MG63 (cell line): ENCODE results near the gene CCDC82. TPM values are rescaled to one million over a fixed set of nuclear protein-coding genes. Genes with fewer than 3 reads are reported as not detected.

Experiments
- DNase-seq: peaks from one replicate; pipeline ENCODE4 v3.0.0-alpha.2; 2020
- H3K27me3 ChIP-seq: fragments of 250-450 bp; sonication (Bioruptor Pico); 2 replicates; pipeline ENCODE4 v1.5.1; 2020; ENCODE audit warnings: mild to moderate bottlenecking, moderate library complexity
- H3K36me3 ChIP-seq: fragments of 250-450 bp; sonication (Bioruptor Pico); 2 replicates; pipeline ENCODE4 v1.5.1; 2020; ENCODE audit warnings: mild to moderate bottlenecking, moderate library complexity
- H3K4me3 ChIP-seq: fragments of 250-450 bp; sonication (Bioruptor Pico); 2 replicates; pipeline ENCODE4 v1.5.1; 2020; ENCODE audit warnings: mild to moderate bottlenecking, moderate library complexity
- H3K9me3 ChIP-seq: fragments of 250-450 bp; sonication (Bioruptor Pico); 2 replicates; pipeline ENCODE4 v1.5.1; 2020; ENCODE audit warnings: mild to moderate bottlenecking, moderate library complexity
- total RNA-seq: library from RNA; depleted of rRNA; stranded (reverse); fragments of >200 nt; shearing (Covaris generic); gene quantifications from 2 replicates; pipeline ENCODE4 v1.2.3, GENCODE V29; 2014; ENCODE audit warnings: low replicate concordance

CCDC82 gene
- total RNA-seq, 1 experiment from 2014 or later = 3.4 TPM

- peaks cover 24% of the 10 kb centered on the region for H3K36me3 ChIP-seq
- H3K9me3 ChIP-seq = no peaks in the 10 kb centered on the region
- H3K27me3 ChIP-seq = no peaks in the 10 kb centered on the region
- DNase-seq = no peak
- no peak overlapping the region for H3K4me3 ChIP-seq
Measured at GRCh38 chr11:96384156-96384555, 5.6 kb downstream of the CCDC82 start.

- H3K9me3 ChIP-seq = no peaks in the 10 kb centered on the region
- H3K36me3 ChIP-seq = peaks cover 15% of the 10 kb centered on the region
- H3K4me3 ChIP-seq = no peak overlapping the region
- no peaks in the 10 kb centered on the region for H3K27me3 ChIP-seq
- no peak for DNase-seq
Measured at GRCh38 chr11:96376796-96377195, 12.9 kb downstream of the CCDC82 start.

- H3K36me3 ChIP-seq = peaks cover 13% of the 10 kb centered on the region; the same call in 1 of the 2 replicates
- H3K9me3 ChIP-seq = 0 out of 2 replicates have a peak, but pooled peaks cover 2% of the 10 kb centered on the region
- DNase-seq = no peak
- H3K4me3 ChIP-seq = no peak overlapping the region
- no peaks in the 10 kb centered on the region for H3K27me3 ChIP-seq
Measured at GRCh38 chr11:96373826-96374225, 15.9 kb downstream of the CCDC82 start.

DNA sequence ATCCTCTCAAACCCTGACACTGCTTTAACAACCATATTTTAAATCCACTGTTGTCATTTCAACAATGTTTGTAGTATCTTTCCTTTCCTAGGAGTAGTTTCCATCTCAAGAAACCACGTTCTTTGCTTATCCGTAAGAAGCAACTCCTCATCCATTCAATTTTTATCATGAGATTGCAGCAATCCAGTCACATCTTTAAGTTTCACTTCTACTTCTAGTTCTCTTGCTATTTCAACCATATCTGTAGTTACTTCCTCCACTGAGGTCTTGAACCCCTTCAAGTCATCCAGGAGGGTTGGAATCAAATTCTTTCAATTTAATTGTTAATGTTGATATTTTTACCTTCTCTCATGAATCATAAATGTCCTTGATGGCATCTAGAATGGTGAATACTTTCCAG, 22.4 kb downstream of the CCDC82 start:
- no peak overlapping the region for H3K4me3 ChIP-seq
- peaks cover 6% of the 10 kb centered on the region; the same call in 1 of the 2 replicates for H3K9me3 ChIP-seq
- DNase-seq = no peak
- no peaks in the 10 kb centered on the region for H3K27me3 ChIP-seq
- peaks cover 27% of the 10 kb centered on the region for H3K36me3 ChIP-seq

GRCh38 chr11:96366024-96366423, 23.7 kb downstream of the CCDC82 start:
- Histone ChIP-seq H3K4me3 (no peak overlapping the region), H3K36me3 (peaks cover 27% of the 10 kb centered on the region), H3K9me3 (peaks cover 6% of the 10 kb centered on the region; the same call in 1 of the 2 replicates), H3K27me3 (no peaks in the 10 kb centered on the region)
- DNase-seq = no peak

GRCh38 chr11:96365493-96365892, 24.2 kb downstream of the CCDC82 start:
- DNase-seq = no peak
- Histone ChIP-seq H3K36me3 (peaks cover 27% of the 10 kb centered on the region), H3K9me3 (peaks cover 6% of the 10 kb centered on the region; the same call in 1 of the 2 replicates), H3K27me3 (no peaks in the 10 kb centered on the region), H3K4me3 (no peak overlapping the region)

- no peaks in the 10 kb centered on the region for H3K27me3 ChIP-seq
Measured at GRCh38 chr11:96361778-96362177, 27.9 kb downstream of the CCDC82 start.

GRCh38 chr11:96358321-96358720, 31.4 kb downstream of the CCDC82 start:
- no peak for DNase-seq
- no peaks in the 10 kb centered on the region for H3K9me3 ChIP-seq
- peaks cover 16% of the 10 kb centered on the region for H3K36me3 ChIP-seq
- no peaks in the 10 kb centered on the region for H3K27me3 ChIP-seq
- no peak overlapping the region for H3K4me3 ChIP-seq

More at GRCh38 chr11:96361778-96362177, 27.9 kb downstream of the CCDC82 start:
- Histone ChIP-seq H3K36me3 (peaks cover 14% of the 10 kb centered on the region), H3K9me3 (no peaks in the 10 kb centered on the region), H3K4me3 (no peak overlapping the region)
- no peak for DNase-seq

- H3K27me3 ChIP-seq = no peaks in the 10 kb centered on the region
- H3K9me3 ChIP-seq = no peaks in the 10 kb centered on the region
- H3K36me3 ChIP-seq = peaks cover 16% of the 10 kb centered on the region
- H3K4me3 ChIP-seq = no peak overlapping the region
- DNase-seq = no peak
Measured at GRCh38 chr11:96357794-96358193, 31.9 kb downstream of the CCDC82 start.

GRCh38 chr11:96356848-96357247, 32.9 kb downstream of the CCDC82 start:
- Histone ChIP-seq H3K27me3 (no peaks in the 10 kb centered on the region), H3K9me3 (no peaks in the 10 kb centered on the region), H3K4me3 (no peak overlapping the region), H3K36me3 (peaks cover 16% of the 10 kb centered on the region)
- no peak for DNase-seq

GRCh38 chr11:96342961-96343711, 46.6 kb downstream of the CCDC82 start, which contains the start of gene MAML2:
TSS of gene MAML2 (minus strand) at chr11:96343195. CDS start at chr11:96341895, 1,300 bp downstream.
- Histone ChIP-seq H3K4me3 (peak within 1 kb of the TSS; percentile 69), H3K36me3 (no peaks in the 10 kb centered on the region), H3K27me3 (no peaks in the 10 kb centered on the region), H3K9me3 (no peaks in the 10 kb centered on the region)
- DNase-seq = peak; percentile 92

- DNase-seq = no peak
- Histone ChIP-seq H3K9me3 (no peaks in the 10 kb centered on the region), H3K36me3 (no peaks in the 10 kb centered on the region), H3K4me3 (peak overlapping the region; percentile 69), H3K27me3 (no peaks in the 10 kb centered on the region)
Measured at GRCh38 chr11:96342014-96342960, 47.4 kb downstream of the CCDC82 start.

DNA sequence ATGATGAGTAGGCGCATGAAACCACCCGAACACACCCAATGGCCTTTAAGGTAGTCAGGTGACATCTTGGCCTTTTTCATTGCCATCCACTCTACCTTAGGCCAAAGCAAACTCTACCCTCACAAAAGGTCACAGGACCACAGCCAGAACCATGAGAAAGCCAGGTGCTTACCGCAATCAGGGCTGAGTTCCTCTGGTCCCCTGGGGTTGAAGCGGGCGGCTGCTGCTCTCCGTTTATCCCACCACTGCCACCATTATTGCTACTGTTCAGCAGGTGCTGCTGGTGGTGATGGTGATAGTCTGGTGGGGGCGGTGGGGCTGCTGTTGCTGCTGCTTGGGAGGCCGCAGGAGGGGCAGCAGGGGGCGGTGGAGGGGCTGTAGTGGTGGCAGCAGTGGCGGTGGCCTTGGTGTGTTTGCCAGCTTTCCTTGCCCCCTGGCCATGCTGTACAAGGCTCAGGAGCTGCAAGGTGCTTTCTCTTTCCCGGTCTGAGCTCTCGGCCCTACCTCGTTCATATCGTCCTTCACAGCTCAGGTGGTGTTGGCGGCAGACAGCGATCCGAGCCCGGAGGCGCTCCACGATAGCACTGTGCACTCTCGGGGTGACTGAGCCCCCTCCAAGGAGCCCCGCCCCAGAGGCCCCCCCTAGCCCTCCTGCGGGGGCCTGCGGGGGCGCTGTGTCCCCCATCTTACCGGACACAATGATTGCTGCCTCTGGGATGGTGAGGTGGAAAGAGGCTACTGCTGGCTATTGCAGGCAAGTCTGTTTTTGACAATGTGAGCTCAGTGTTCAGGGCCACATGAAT, 48.3 kb downstream of the CCDC82 start:
- H3K27me3 ChIP-seq = no peaks in the 10 kb centered on the region
- no peaks in the 10 kb centered on the region for H3K9me3 ChIP-seq
- peak overlapping the region; percentile 69 for H3K4me3 ChIP-seq
- DNase-seq = peak; percentile 20
- H3K36me3 ChIP-seq = no peaks in the 10 kb centered on the region

- no peaks in the 10 kb centered on the region for H3K36me3 ChIP-seq
- H3K9me3 ChIP-seq = no peaks in the 10 kb centered on the region
- H3K27me3 ChIP-seq = no peaks in the 10 kb centered on the region
- no peak overlapping the region for H3K4me3 ChIP-seq
- no peak for DNase-seq
Measured at GRCh38 chr11:96340555-96340885, 49.2 kb downstream of the CCDC82 start.

DNA sequence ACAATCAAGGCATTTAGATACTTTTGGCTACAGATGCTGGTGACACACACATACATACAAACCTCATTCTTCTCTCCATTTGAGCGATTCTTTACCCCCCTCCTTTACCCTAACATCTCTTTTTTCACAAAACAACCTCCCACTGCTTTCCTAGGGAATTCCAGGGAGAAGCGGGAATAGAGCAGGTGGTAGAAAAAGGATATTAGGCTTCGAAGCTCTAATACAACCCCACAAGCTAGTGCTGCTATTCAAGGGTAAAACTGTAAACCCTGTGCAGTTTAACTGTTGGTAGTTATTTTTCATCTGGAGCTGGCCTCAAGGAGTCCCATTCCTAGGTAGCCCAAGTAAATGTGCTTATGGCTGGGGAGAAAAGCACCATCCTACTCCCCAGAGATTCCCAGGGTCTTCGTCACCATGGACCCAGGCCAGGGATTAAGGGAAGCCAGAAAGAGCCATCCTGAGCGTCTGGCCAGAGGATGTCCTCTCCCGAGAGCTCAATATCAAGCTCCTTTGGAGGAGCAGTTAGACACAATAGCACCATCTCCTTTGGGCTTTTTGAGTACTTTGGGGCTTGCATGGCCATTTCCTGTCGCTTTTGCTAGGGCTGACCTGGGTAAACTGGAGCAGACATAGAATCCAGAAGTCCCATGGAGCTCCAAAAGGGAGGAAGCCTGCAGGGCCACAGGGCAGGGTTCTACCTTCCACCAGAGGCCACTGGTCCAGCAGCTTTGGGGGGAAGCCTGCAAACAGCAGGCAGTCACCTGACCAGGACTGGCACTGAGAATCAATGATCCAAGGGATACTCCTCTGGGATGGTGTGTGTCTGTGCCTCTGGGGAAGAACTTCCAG, 49.8 kb downstream of the CCDC82 start:
- no peak overlapping the region for H3K4me3 ChIP-seq
- no peaks in the 10 kb centered on the region for H3K9me3 ChIP-seq
- no peaks in the 10 kb centered on the region for H3K36me3 ChIP-seq
- H3K27me3 ChIP-seq = no peaks in the 10 kb centered on the region
- no peak for DNase-seq
